ENCODE data around the gene SERPINH1.

SERPINH1 gene

DNA sequence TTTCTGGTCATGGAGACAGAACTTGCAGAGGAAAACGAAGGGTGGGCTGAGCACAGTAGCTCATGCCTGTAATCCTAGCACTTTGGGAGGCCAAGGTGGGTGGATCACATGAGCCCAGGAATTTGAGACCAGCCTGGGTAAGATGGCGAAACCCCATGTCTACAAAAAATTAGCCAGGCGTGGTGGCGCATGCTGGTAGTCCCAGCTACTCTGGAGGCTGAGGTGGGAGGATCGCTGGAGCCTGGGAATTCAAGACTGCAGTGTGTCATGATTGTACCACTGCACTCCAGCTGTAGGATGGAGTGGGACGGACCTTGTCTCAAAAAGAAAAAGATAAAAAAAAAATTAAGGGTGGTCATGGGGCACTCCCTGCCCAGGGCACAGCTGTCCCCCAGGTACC, 5.9 kb downstream of the SERPINH1 start:
- TF ChIP-seq CTCF (IDR thresholded peaks at IDR 0.05; ENCODE audit: control insufficient read depth, extremely low read depth, insufficient read depth) = no peak
- H3K4me3 ChIP-seq (ENCODE audit: low read depth, low read length) = no peak overlapping the region
- no peak for DNase-seq (ENCODE audit: low read depth)

DNA sequence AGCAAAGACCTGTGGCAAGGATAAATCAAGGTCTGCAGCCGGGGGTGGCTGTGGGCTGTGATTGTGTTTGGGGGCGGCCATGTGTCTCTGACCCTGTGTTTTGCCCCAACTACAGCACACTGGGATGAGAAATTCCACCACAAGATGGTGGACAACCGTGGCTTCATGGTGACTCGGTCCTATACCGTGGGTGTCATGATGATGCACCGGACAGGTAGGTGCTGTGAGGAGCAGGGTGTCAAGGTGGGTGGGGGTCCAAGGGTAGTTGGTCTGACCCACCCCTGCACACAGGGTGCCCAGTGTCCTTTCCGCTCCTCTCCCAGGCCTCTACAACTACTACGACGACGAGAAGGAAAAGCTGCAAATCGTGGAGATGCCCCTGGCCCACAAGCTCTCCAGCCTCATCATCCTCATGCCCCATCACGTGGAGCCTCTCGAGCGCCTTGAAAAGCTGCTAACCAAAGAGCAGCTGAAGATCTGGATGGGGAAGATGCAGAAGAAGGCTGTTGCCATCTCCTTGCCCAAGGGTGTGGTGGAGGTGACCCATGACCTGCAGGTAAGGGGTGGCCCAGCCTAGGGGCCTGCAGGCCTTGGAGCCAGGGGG, 6.7 kb downstream of the SERPINH1 start:
- DNase-seq (ENCODE audit: low read depth) = no peak
- TF ChIP-seq CTCF (IDR thresholded peaks at IDR 0.05; ENCODE audit: control insufficient read depth, extremely low read depth, insufficient read depth) = no peak
- H3K4me3 ChIP-seq (ENCODE audit: low read depth, low read length) = no peak overlapping the region

DNA sequence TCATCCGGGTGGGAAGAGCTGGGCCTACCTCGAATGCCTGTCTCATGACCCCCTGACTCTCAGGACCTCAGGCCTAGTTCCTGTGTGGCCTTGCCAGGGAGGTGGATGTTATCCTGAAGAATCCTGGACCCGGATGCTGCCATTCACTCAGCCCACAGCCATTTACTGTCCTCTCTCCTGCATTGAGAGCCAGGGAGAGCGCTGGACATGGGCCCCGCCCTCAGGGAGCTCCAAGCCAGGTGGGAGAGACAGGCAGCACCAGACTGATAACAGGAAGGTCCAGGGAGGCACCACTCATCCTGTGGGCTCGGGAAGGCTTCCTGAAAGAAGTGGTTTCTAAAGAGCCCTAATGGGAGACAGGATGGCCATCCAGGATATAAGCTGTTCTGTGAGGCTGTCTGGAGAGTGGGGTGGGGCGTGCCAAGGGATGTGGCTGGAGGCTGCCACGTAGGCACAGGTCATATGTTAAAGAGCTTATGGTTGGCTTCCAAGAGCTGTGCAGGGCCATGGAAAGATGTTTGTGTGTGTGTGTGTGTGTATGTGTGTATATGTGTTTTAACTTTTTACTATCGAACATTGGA, 8.6 kb downstream of the SERPINH1 start:
- DNase-seq (ENCODE audit: low read depth) = no peak
- no peak for TF ChIP-seq CTCF (IDR thresholded peaks at IDR 0.05; ENCODE audit: control insufficient read depth, extremely low read depth, insufficient read depth)

GRCh38 chr11:75571625-75572024, 9.6 kb downstream of the SERPINH1 start:
- H3K4me3 ChIP-seq (ENCODE audit: low read depth, low read length) = no peak overlapping the region
- no peak for TF ChIP-seq CTCF (IDR thresholded peaks at IDR 0.05; ENCODE audit: control insufficient read depth, extremely low read depth, insufficient read depth)

More for the DNA sequence above, 8.6 kb downstream of the SERPINH1 start:
- no peak overlapping the region for H3K4me3 ChIP-seq (ENCODE audit: low read depth, low read length)

DNA sequence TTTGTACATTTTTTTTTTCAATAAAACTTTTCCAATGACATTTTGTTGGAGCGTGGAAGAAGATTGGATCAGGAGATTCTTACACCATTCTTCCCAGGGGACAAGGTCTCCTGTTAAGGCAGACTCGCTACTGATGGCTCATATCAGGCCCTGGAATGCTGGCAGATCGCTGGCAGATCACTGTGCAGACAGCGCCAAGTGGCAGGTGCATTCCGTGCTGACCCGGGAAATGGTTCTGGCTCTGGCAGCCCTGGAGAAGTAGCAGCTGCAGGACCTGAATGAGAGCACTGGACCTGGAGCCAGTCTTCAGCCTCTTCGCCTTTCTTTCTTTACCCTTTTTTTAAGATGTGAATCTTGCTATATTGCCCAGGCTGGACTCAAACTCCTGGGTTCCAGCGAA, 10.7 kb downstream of the SERPINH1 start:
- peak; percentile 36 for DNase-seq (ENCODE audit: low read depth)
- TF ChIP-seq CTCF (IDR thresholded peaks at IDR 0.05; ENCODE audit: control insufficient read depth, extremely low read depth, insufficient read depth) = no peak
- no peak overlapping the region for H3K4me3 ChIP-seq (ENCODE audit: low read depth, low read length)

More at GRCh38 chr11:75571625-75572024, 9.6 kb downstream of the SERPINH1 start:
- no peak for DNase-seq (ENCODE audit: low read depth)

DNA sequence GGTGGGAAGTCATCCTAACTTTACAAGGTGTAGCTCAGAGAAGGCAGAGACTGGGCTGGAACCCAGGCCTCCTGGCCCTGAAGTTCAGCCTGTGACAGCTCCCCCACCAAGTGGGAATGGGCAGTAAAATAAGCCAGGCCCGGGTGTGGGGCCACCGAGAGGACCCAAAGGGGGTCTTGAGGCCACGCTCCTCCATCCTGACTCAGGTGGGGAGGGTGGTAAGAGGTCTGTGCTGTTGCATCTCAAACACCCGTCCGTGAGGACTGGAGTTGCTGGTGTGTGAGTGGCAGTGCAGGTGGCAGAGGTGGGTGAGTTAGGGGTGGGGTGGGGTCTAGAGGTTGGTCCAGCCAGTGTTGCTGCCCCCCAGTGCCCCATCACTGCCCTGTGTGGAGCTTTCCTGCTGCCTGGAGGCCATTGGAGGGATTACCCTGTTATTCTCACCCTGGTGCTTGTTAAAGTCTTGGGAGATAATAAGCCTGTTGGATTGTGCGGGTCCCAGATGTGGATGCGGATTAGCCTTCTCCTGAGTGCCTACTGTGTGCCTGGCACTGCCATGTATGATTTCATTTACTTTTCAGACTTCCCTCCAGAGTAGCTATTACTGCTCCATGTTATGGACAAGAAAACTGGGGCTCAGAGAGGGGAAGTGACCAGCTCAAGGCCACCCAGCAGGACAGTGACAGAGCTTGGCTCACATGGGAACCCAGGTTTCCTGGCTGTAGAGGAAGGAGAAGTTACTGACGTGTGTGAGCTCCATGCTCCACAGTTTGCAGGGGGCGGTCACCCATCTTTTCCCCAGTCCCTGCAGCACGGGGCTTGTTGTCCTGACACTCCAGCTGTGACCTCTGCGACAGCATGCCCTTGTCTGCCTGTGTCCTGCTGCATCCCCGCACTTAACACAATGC, 12.9 kb downstream of the SERPINH1 start:
- H3K4me3 ChIP-seq (ENCODE audit: low read depth, low read length) = no peak overlapping the region
- no peak for DNase-seq (ENCODE audit: low read depth)
- TF ChIP-seq CTCF (IDR thresholded peaks at IDR 0.05; ENCODE audit: control insufficient read depth, extremely low read depth, insufficient read depth) = no peak
